Neural crest cell (in vitro differentiated cells): ENCODE results near the gene MPRIP. TPM values are rescaled to one million over a fixed set of nuclear protein-coding genes. Genes with fewer than 3 reads are reported as not detected.
A peak's percentile ranks its signal among the peaks of the same experiment; 100 is the strongest.

Experiments
- DNase-seq: peaks from one replicate; pipeline ENCODE4 v3.0.0; 2021; ENCODE audit warnings: low read depth, mixed read lengths, low spot score
- H3K27ac Mint-ChIP-seq: one replicate; pipeline ENCODE4 v1.8.0; 2021; ENCODE audit warnings: mild to moderate bottlenecking, mixed read lengths; ENCODE audit not compliant: unreplicated experiment
- H3K27me3 Mint-ChIP-seq: 2 replicates; pipeline ENCODE4 v1.8.0; 2021; ENCODE audit warnings: low read depth, mild to moderate bottlenecking, mixed read lengths
- H3K36me3 Mint-ChIP-seq: 2 replicates; pipeline ENCODE4 v1.8.0; 2021; ENCODE audit warnings: low read depth, mild to moderate bottlenecking, mixed read lengths
- H3K4me1 Mint-ChIP-seq: 2 replicates; pipeline ENCODE4 v1.8.0; 2021; ENCODE audit warnings: mixed read lengths
- H3K4me3 Mint-ChIP-seq: one replicate; pipeline ENCODE4 v1.8.0; 2021; ENCODE audit warnings: mild to moderate bottlenecking, mixed read lengths
- H3K9me3 Mint-ChIP-seq: 2 replicates; pipeline ENCODE4 v1.8.0; 2021; ENCODE audit warnings: mixed read lengths
- CTCF ChIP-seq: fragments of 200-600 bp; sonication (generic); conservative IDR thresholded peaks from 2 replicates; pipeline ENCODE4 v1.5.0; 2021; ENCODE audit warnings: antibody characterized with exemption, mild to moderate bottlenecking
- total RNA-seq: library from RNA; stranded (reverse); gene quantifications from 2 replicates; pipeline ENCODE4 v1.2.1, GENCODE V29; 2021

Gene MPRIP
- total RNA-seq, 1 donor from 2014 or later, result 241 TPM

DNA sequence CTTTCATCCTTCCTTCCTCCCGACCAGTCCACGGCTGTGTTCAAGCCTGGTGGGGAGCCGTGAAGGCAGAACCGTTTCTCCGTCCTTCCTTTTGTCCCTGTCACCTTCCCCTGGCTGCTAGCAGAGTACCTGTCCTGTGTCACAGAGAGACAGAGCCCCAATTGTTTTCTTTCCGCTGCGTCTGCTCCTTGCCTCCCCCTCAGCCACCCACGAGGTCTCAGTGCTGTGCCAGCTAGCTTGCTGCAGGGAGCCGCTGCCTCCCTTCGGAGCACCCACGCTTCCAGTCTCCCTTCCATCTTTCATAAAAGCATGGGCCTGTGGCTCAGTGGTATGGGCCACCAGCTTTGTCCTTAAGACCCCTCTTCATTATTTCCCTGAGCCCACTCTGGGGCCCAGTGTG lies 62.2 kb downstream of the MPRIP start:
- TF ChIP-seq CTCF, result no peak
- DNase-seq, result no peak
- Mint-ChIP-seq H3K27ac (peak overlapping the region; percentile 83), H3K9me3 (no peaks in the 10 kb centered on the region), H3K4me3 (no peak overlapping the region), H3K4me1 (peaks cover 49% of the 10 kb centered on the region), H3K36me3 (peaks cover 2% of the 10 kb centered on the region), H3K27me3 (no peaks in the 10 kb centered on the region)

- H3K4me1 Mint-ChIP-seq, result peaks cover 46% of the 10 kb centered on the region
Observed at GRCh38 chr17:17105976-17106375, 63.7 kb downstream of the MPRIP start.

DNA sequence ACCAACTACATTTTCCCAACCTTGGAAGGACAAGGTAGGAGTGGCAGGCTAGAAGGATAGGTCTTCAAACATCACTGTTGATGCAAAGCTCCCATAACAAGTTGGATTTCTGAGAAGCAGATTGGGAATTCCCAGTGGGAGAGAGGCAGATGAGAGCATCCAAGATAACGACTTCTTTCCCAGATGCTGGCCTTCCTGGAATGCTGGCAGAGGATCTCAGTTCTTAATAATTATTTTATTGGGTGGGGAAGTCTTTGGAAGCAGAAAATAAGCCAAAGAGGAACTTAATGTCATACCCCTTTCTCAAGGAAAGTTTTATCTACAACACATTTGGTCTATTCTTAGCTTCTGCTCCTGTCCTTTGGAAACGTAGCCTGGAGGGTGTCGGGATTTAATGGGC lies 64.5 kb downstream of the MPRIP start:
- Mint-ChIP-seq H3K36me3 (no peaks in the 10 kb centered on the region), H3K27ac (peak overlapping the region; percentile 5), H3K4me1 (peaks cover 46% of the 10 kb centered on the region), H3K4me3 (no peak overlapping the region), H3K9me3 (no peaks in the 10 kb centered on the region), H3K27me3 (no peaks in the 10 kb centered on the region)
- TF ChIP-seq CTCF, result no peak
- DNase-seq, result no peak

More at GRCh38 chr17:17105976-17106375, 63.7 kb downstream of the MPRIP start:
- DNase-seq, result no peak
- no peak overlapping the region for H3K4me3 Mint-ChIP-seq
- no peaks in the 10 kb centered on the region for H3K27me3 Mint-ChIP-seq
- no peaks in the 10 kb centered on the region for H3K9me3 Mint-ChIP-seq
- TF ChIP-seq CTCF, result no peak
- no peak overlapping the region for H3K27ac Mint-ChIP-seq
- no peaks in the 10 kb centered on the region for H3K36me3 Mint-ChIP-seq

GRCh38 chr17:17107281-17107680 lies 65.0 kb downstream of the MPRIP start:
- no peaks in the 10 kb centered on the region for H3K36me3 Mint-ChIP-seq
- H3K27ac Mint-ChIP-seq, result no peak overlapping the region
- no peaks in the 10 kb centered on the region for H3K9me3 Mint-ChIP-seq
- H3K4me1 Mint-ChIP-seq, result peaks cover 46% of the 10 kb centered on the region
- H3K27me3 Mint-ChIP-seq, result no peaks in the 10 kb centered on the region
- no peak for DNase-seq
- no peak for TF ChIP-seq CTCF
- H3K4me3 Mint-ChIP-seq, result no peak overlapping the region

- no peaks in the 10 kb centered on the region for H3K27me3 Mint-ChIP-seq
- no peaks in the 10 kb centered on the region for H3K36me3 Mint-ChIP-seq
- H3K9me3 Mint-ChIP-seq, result no peaks in the 10 kb centered on the region
- no peak overlapping the region for H3K27ac Mint-ChIP-seq
- no peak for DNase-seq
- no peak overlapping the region for H3K4me3 Mint-ChIP-seq
- no peak for TF ChIP-seq CTCF
- H3K4me1 Mint-ChIP-seq, result peaks cover 43% of the 10 kb centered on the region
Observed at GRCh38 chr17:17107891-17108431, 65.7 kb downstream of the MPRIP start.
